Measurements from ENCODE around the gene AREG. TPM values are rescaled to one million over a fixed set of nuclear protein-coding genes. Genes with fewer than 3 reads are reported as not detected.

Gene AREG
- total and polyA plus RNA-seq, 2 of the 4 experiments (the other 2 are of a cell fraction), result 0.17 to 0.18 TPM

GRCh38 chr4:74453829-74454742 lies 9.2 kb downstream of the AREG start:
- Histone ChIP-seq H3K14ac (replicated peaks; ENCODE audit: low read depth, low read length) (no peak overlapping the region), H3K36me3 (ENCODE audit: control insufficient read depth, insufficient read depth, low read length) (peaks cover 2% of the 10 kb centered on the region; the same call in 1 of the 2 replicates), H4K91ac (ENCODE audit: insufficient read depth, low read depth, low read length) (no peak overlapping the region), H2BK15ac (ENCODE audit: low read depth, low read length) (no peak overlapping the region), H3K4me2 (ENCODE audit: low read depth, low read length) (no peak overlapping the region), H2BK120ac (ENCODE audit: low read depth, low read length) (no peak overlapping the region), H3K4me1 (ENCODE audit: control insufficient read depth, insufficient read depth, low read length) (peaks cover 2% of the 10 kb centered on the region; the same call in 1 of the 2 replicates), H3K9ac (ENCODE audit: low read depth, low read length) (no peak overlapping the region), H2AK9ac (replicated peaks; ENCODE audit: low read depth, low read length, poor library complexity) (no peak overlapping the region), H3K9me1 (ENCODE audit: insufficient read depth, low read length) (peaks cover 3% of the 10 kb centered on the region; the same call in 1 of the 2 replicates), H3K23ac (ENCODE audit: low read depth, low read length) (no peak overlapping the region), H2BK20ac (ENCODE audit: low read depth, low read length) (no peak overlapping the region), H4K20me1 (ENCODE audit: insufficient read depth, low read length) (no peaks in the 10 kb centered on the region), H2AFZ (replicated peaks; ENCODE audit: low read length, poor library complexity) (no peak overlapping the region), H3K18ac (ENCODE audit: low read depth, low read length) (no peak overlapping the region), H2AK5ac (ENCODE audit: low read depth, low read length) (no peak overlapping the region), H2BK5ac (ENCODE audit: low read depth, low read length, poor library complexity, severe bottlenecking) (no peak overlapping the region), H3K56ac (ENCODE audit: extremely low read depth, insufficient read depth, low read length) (no peak overlapping the region), H4K5ac (ENCODE audit: low read depth, low read length) (no peak overlapping the region), H3K27ac (ENCODE audit: insufficient read depth, low read length) (no peak overlapping the region), H3K9me3 (ENCODE audit: control insufficient read depth, insufficient read depth, low read length) (no peaks in the 10 kb centered on the region), H3K4me3 (ENCODE audit: insufficient read depth, low read depth, low read length) (no peak overlapping the region), H4K8ac (ENCODE audit: low read depth in 2 of 2, low read length in 2 of 2) (no peak overlapping the region), H3K4ac (ENCODE audit: low read depth, low read length) (no peak overlapping the region), H3K79me1 (ENCODE audit: low read depth in 1 of 2, low read length in 2 of 2) (no peaks in the 10 kb centered on the region), H3K27me3 (ENCODE audit: control insufficient read depth, insufficient read depth, low read length) (no peaks in the 10 kb centered on the region)
- POLR2A ChIA-PET (ENCODE audit: unreplicated experiment), result no interaction called here
- no TSS peak for BruUV-seq (replicated peaks)
- dilution Hi-C loops (cut with HindIII; ENCODE audit: low sequenced_read_pairs, unreplicated experiment) (no loop called here), in situ Hi-C loops (cut with MboI; ENCODE audit: low sequenced_read_pairs) (no loop called here), intact Hi-C loops (cut with micrococcal nuclease) (no loop called here)
- DNase-seq (no peak), ATAC-seq (ENCODE audit: low read depth) (no peak)
- TF ChIP-seq RCOR1 (IDR thresholded peaks at IDR 0.05; ENCODE audit: insufficient replicate concordance, low read length), result no peak
- TF ChIP-seq BHLHE40 (IDR thresholded peaks at IDR 0.05; ENCODE audit: low read depth, low read length), result no peak
- no peak for TF ChIP-seq NFE2L2 (IDR thresholded peaks at IDR 0.05; ENCODE audit: low read depth, low read length)
- no peak for TF ChIP-seq CEBPB (IDR thresholded peaks at IDR 0.05; ENCODE audit: low read depth, low read length)
- no peak for TF ChIP-seq RFX5 (IDR thresholded peaks at IDR 0.05; ENCODE audit: low read depth, low read length)
- no peak for TF ChIP-seq CTCF (conservative IDR thresholded peaks at IDR 0.05; ENCODE audit: low read depth, low read length)
- no peak for TF ChIP-seq SMC3 (IDR thresholded peaks at IDR 0.05; ENCODE audit: low read depth, low read length)
- TF ChIP-seq ELK1 (IDR thresholded peaks at IDR 0.05; ENCODE audit: borderline replicate concordance, low read depth, low read length), result no peak
- no peak for TF ChIP-seq MAZ (IDR thresholded peaks at IDR 0.05; ENCODE audit: borderline replicate concordance, low read depth, low read length)
- TF ChIP-seq USF2 (IDR thresholded peaks at IDR 0.05; ENCODE audit: low read depth, low read length), result no peak
- TF ChIP-seq CHD1 (IDR thresholded peaks at IDR 0.05; ENCODE audit: low read depth, low read length), result no peak
- no peak for TF ChIP-seq MAFK (IDR thresholded peaks at IDR 0.05; ENCODE audit: low read depth, low read length)
- CTCF ChIA-PET, result interaction anchor here (0.6 to 0.7 kb wide), 2 partner anchors 77 to 129 kb away, joined by 3 read pairs; no protein-coding TSS in a partner anchor
- no CpG with 5 or more reads among the region's 6 CpGs for WGBS, 2 experiments (ENCODE audit: extremely low coverage in 2 of 2, insufficient read length in 1 of 2)

Data from IMR-90 (cell line).